ENCODE results near the gene DENND4A. TPM values are rescaled to one million over a fixed set of nuclear protein-coding genes. Genes with fewer than 3 reads are reported as not detected.
"Not testable (repeated sequence)": the region's sequence is repeated elsewhere in the genome, so short reads cannot be mapped to it uniquely, and the experiment has no call there.

Gene DENND4A
- total and polyA plus RNA-seq, 4 donors = 3.3 to 41.3 (median 18.1) TPM

- intact Hi-C loops (cut with DNase I) = no loop called here
- H3K36me3 ChIP-seq (ENCODE audit: control insufficient read depth in 1 of 2, insufficient read depth in 2 of 2, low read length in 1 of 2) = peaks cover 0 to 5% of the 10 kb centered on the region in 2 donors
- H3K27ac ChIP-seq (ENCODE audit: low read depth in 1 of 2, low read length in 2 of 2) = no peak overlapping the region
- DNase-seq (no peak), ATAC-seq (ENCODE audit: low FRiP score) (no peak)
- no peaks in the 10 kb centered on the region for H3K9me3 ChIP-seq (ENCODE audit: control insufficient read depth, low read length)
- no peak overlapping the region for H3K4me3 ChIP-seq (ENCODE audit: low read length in 2 of 2)
- H3K4me1 ChIP-seq (ENCODE audit: control insufficient read depth in 1 of 2, insufficient read depth in 2 of 2, low read length in 2 of 2) = no peaks in the 10 kb centered on the region
- H3K27me3 ChIP-seq (ENCODE audit: control insufficient read depth in 1 of 2, insufficient read depth in 2 of 2, low read length in 1 of 2) = no peaks in the 10 kb centered on the region
These were observed 169.0 kb downstream of the DENND4A start for GRCh38 chr15:65623103-65623502.

GRCh38 chr15:65621638-65622037 lies 170.5 kb downstream of the DENND4A start, which contains the start of gene SLC24A1:
Gene SLC24A1 (plus strand): TSS chr15:65621938. CDS start chr15:65624081, 2,143 bp downstream.
- Histone ChIP-seq H3K36me3 (ENCODE audit: control insufficient read depth in 1 of 2, insufficient read depth in 2 of 2, low read length in 1 of 2) (peaks cover 0 to 5% of the 10 kb centered on the region in 2 donors), H3K27me3 (ENCODE audit: control insufficient read depth in 1 of 2, insufficient read depth in 2 of 2, low read length in 1 of 2) (no peaks in the 10 kb centered on the region), H3K9me3 (ENCODE audit: control insufficient read depth, low read length) (no peaks in the 10 kb centered on the region), H3K4me1 (ENCODE audit: control insufficient read depth in 1 of 2, insufficient read depth in 2 of 2, low read length in 2 of 2) (no peaks in the 10 kb centered on the region), H3K27ac (ENCODE audit: low read depth in 1 of 2, low read length in 2 of 2) (no peak within 1 kb of the TSS), H3K4me3 (ENCODE audit: low read length in 2 of 2) (no peak within 1 kb of the TSS)
- 90 to 91% methylated on average over 6 of the region's 6 CpGs for WGBS, 2 donors
- ATAC-seq (ENCODE audit: low FRiP score) (no peak), DNase-seq (no peak)
- intact Hi-C loops (cut with DNase I) = no loop called here

GRCh38 chr15:65620833-65621232 lies 171.3 kb downstream of the DENND4A start:
- ATAC-seq (ENCODE audit: low FRiP score) = no peak
- WGBS, 2 donors = 88 to 94% methylated on average over 2 of the region's 2 CpGs
- H3K9me3 ChIP-seq (ENCODE audit: control insufficient read depth, low read length) = no peaks in the 10 kb centered on the region
- H3K4me1 ChIP-seq (ENCODE audit: control insufficient read depth in 1 of 2, insufficient read depth in 2 of 2, low read length in 2 of 2) = no peaks in the 10 kb centered on the region
- H3K27me3 ChIP-seq (ENCODE audit: control insufficient read depth in 1 of 2, insufficient read depth in 2 of 2, low read length in 1 of 2) = no peaks in the 10 kb centered on the region
- DNase-seq = no peak
- no peak overlapping the region for H3K4me3 ChIP-seq (ENCODE audit: low read length in 2 of 2)
- intact Hi-C loops (cut with DNase I) = no loop called here
- no peak overlapping the region for H3K27ac ChIP-seq (ENCODE audit: low read depth in 1 of 2, low read length in 2 of 2)
- peaks cover 0 to 5% of the 10 kb centered on the region in 2 donors for H3K36me3 ChIP-seq (ENCODE audit: control insufficient read depth in 1 of 2, insufficient read depth in 2 of 2, low read length in 1 of 2)

- no peaks in the 10 kb centered on the region for H3K27me3 ChIP-seq (ENCODE audit: control insufficient read depth in 1 of 2, insufficient read depth in 2 of 2, low read length in 1 of 2)
- no peaks in the 10 kb centered on the region for H3K4me1 ChIP-seq (ENCODE audit: control insufficient read depth in 1 of 2, insufficient read depth in 2 of 2, low read length in 2 of 2)
- DNase-seq = no peak
- H3K27ac ChIP-seq (ENCODE audit: low read depth in 1 of 2, low read length in 2 of 2) = no peak overlapping the region
- H3K36me3 ChIP-seq (ENCODE audit: control insufficient read depth in 1 of 2, insufficient read depth in 2 of 2, low read length in 1 of 2) = peaks cover 0 to 3% of the 10 kb centered on the region in 2 donors
- no peaks in the 10 kb centered on the region for H3K9me3 ChIP-seq (ENCODE audit: control insufficient read depth, low read length)
- no peak for ATAC-seq (ENCODE audit: low FRiP score)
- intact Hi-C loops (cut with DNase I) = no loop called here
- no peak overlapping the region for H3K4me3 ChIP-seq (ENCODE audit: low read length in 2 of 2)
- whole genome bisulfite sequencing, 2 donors = 76 to 83% methylated on average over 5 of the region's 5 CpGs
These were observed 172.3 kb downstream of the DENND4A start for GRCh38 chr15:65619626-65620290.

- whole genome bisulfite sequencing, 2 donors = 55 to 64% methylated on average over 5 of the region's 5 CpGs
- ATAC-seq (ENCODE audit: low FRiP score) = no peak
- H3K27ac ChIP-seq (ENCODE audit: low read depth in 1 of 2, low read length in 2 of 2) = no peak overlapping the region
- no peaks in the 10 kb centered on the region for H3K4me1 ChIP-seq (ENCODE audit: control insufficient read depth in 1 of 2, insufficient read depth in 2 of 2, low read length in 2 of 2)
- DNase-seq = no peak
- H3K9me3 ChIP-seq (ENCODE audit: control insufficient read depth, low read length) = no peaks in the 10 kb centered on the region
- intact Hi-C loops (cut with DNase I) = no loop called here
- H3K36me3 ChIP-seq (ENCODE audit: control insufficient read depth in 1 of 2, insufficient read depth in 2 of 2, low read length in 1 of 2) = peaks cover 0 to 2% of the 10 kb centered on the region in 2 donors
- H3K27me3 ChIP-seq (ENCODE audit: control insufficient read depth in 1 of 2, insufficient read depth in 2 of 2, low read length in 1 of 2) = no peaks in the 10 kb centered on the region
- H3K4me3 ChIP-seq (ENCODE audit: low read length in 2 of 2) = no peak overlapping the region
These were observed 173.5 kb downstream of the DENND4A start for GRCh38 chr15:65618560-65619109.

GRCh38 chr15:65615887-65616286 lies 176.2 kb downstream of the DENND4A start:
- H3K4me1 ChIP-seq (ENCODE audit: control insufficient read depth in 1 of 2, insufficient read depth in 2 of 2, low read length in 2 of 2); ATAC-seq (ENCODE audit: low FRiP score); H3K36me3 ChIP-seq (ENCODE audit: control insufficient read depth in 1 of 2, insufficient read depth in 2 of 2, low read length in 1 of 2); H3K27me3 ChIP-seq (ENCODE audit: control insufficient read depth in 1 of 2, insufficient read depth in 2 of 2, low read length in 1 of 2); H3K4me3 ChIP-seq (ENCODE audit: low read length in 2 of 2); H3K9me3 ChIP-seq (ENCODE audit: control insufficient read depth, low read length); intact Hi-C loops (cut with DNase I); DNase-seq; H3K27ac ChIP-seq (ENCODE audit: low read depth in 1 of 2, low read length in 2 of 2): not testable (repeated sequence)
- whole genome bisulfite sequencing, 2 donors = 96 to 100% methylated on average over 1 of the region's 1 CpG

- H3K27ac ChIP-seq (ENCODE audit: low read depth in 1 of 2, low read length in 2 of 2) = no peak overlapping the region
- no peaks in the 10 kb centered on the region for H3K36me3 ChIP-seq (ENCODE audit: control insufficient read depth in 1 of 2, insufficient read depth in 2 of 2, low read length in 1 of 2)
- no peaks in the 10 kb centered on the region for H3K9me3 ChIP-seq (ENCODE audit: control insufficient read depth, low read length)
- H3K4me3 ChIP-seq (ENCODE audit: low read length in 2 of 2) = no peak overlapping the region
- ATAC-seq (ENCODE audit: low FRiP score) (no peak), DNase-seq (no peak)
- intact Hi-C loops (cut with DNase I) = no loop called here
- no peaks in the 10 kb centered on the region for H3K27me3 ChIP-seq (ENCODE audit: control insufficient read depth in 1 of 2, insufficient read depth in 2 of 2, low read length in 1 of 2)
- WGBS, 2 donors = 77 to 83% methylated on average over 6 of the region's 6 CpGs
- H3K4me1 ChIP-seq (ENCODE audit: control insufficient read depth in 1 of 2, insufficient read depth in 2 of 2, low read length in 2 of 2) = peaks cover 2 to 4% of the 10 kb centered on the region in 2 donors
These were observed 178.9 kb downstream of the DENND4A start for GRCh38 chr15:65612949-65613744.

- H3K27ac ChIP-seq (ENCODE audit: low read depth in 1 of 2, low read length in 2 of 2) = no peak overlapping the region
- ATAC-seq (ENCODE audit: low FRiP score) = no peak
- DNase-seq = no peak
- 63 to 74% methylated on average over 2 of the region's 2 CpGs for WGBS, 2 donors
- H3K36me3 ChIP-seq (ENCODE audit: control insufficient read depth in 1 of 2, insufficient read depth in 2 of 2, low read length in 1 of 2) = no peaks in the 10 kb centered on the region
- no peaks in the 10 kb centered on the region for H3K27me3 ChIP-seq (ENCODE audit: control insufficient read depth in 1 of 2, insufficient read depth in 2 of 2, low read length in 1 of 2)
- H3K4me3 ChIP-seq (ENCODE audit: low read length in 2 of 2) = no peak overlapping the region
- intact Hi-C loops (cut with DNase I) = no loop called here
- no peaks in the 10 kb centered on the region for H3K9me3 ChIP-seq (ENCODE audit: control insufficient read depth, low read length)
- peaks cover 2 to 4% of the 10 kb centered on the region in 2 donors for H3K4me1 ChIP-seq (ENCODE audit: control insufficient read depth in 1 of 2, insufficient read depth in 2 of 2, low read length in 2 of 2)
These were observed 179.5 kb downstream of the DENND4A start for GRCh38 chr15:65612616-65612946.
